Cardiac ventricle fibroblast (primary cell): ENCODE results near the gene LEPROT. TPM values are rescaled to one million over a fixed set of nuclear protein-coding genes. Genes with fewer than 3 reads are reported as not detected.

Experiments used
- total RNA-seq: library from RNA; depleted of rRNA; stranded (reverse); fragments of >200 nt; gene quantifications from 2 replicates; pipeline ENCODE4 v1.2.3, GENCODE V29; 2015

The LEPROT gene, protein sequence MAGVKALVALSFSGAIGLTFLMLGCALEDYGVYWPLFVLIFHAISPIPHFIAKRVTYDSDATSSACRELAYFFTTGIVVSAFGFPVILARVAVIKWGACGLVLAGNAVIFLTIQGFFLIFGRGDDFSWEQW
- 74.0 and 74.2 TPM in 2 replicates for total RNA-seq

DNA sequence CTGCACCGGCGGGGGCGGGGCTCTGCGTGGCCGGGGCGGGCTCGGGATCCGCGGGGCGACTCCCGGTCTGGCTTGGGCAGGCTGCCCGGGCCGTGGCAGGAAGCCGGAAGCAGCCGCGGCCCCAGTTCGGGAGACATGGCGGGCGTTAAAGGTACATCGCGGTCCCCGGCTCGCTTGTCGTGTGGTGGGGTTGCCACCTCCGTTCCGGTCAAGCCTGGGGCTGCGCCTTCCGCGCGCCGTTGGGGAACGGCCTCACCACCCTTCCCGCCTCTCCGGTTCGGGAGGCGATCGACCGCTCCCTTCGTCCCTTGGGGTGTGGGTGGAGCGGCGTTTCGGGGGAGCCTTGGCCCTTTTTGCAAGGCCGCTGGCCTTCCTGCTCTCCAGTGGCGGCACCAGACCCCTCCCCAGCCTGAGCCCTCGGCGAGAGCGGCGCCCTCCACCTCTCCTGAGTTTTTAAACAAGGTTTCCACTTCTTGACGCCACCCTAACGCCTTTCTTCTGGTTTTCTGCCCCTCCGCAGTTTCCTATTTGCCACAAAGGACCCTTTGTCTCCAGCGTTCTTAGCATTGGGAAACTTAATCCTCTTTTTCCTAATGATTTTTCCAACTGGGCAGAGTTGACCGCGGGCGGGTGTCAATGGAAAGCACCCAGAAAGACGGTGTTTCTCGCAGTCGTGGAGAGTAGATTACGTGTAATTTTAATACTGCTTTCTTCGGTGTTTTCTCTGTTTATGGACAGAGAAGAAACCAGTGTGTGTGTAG, at the start of gene LEPROT, which contains the start of gene LEPR:
TSS of gene LEPROT (plus strand) at position 79 of the 761 bp plus-strand sequence. CDS start at position 136, 57 bp downstream.
TSS of gene LEPR (plus strand) at position 79 of the 761 bp plus-strand sequence. CDS start 144,898 bp downstream, outside the sequence.

Other genes starting within 250 kb of the LEPROT start
- 0.39 and 0.44 TPM in 2 replicates for gene DNAJC6, start 111.1 kb upstream of the LEPROT start, total RNA-seq
- gene LEPR, start within 50 bp of the LEPROT start, total RNA-seq = 21.4 and 24.9 TPM in 2 replicates